Suppressor macrophage treated with lipopolysaccharide for 4 hours (primary cell): ENCODE measurements around the gene EIF4G3.
"Not testable (repeated sequence)": the region's sequence is repeated elsewhere in the genome, so short reads cannot be mapped to it uniquely, and the experiment has no call there.

Experiments
- DNase-seq: peaks from one replicate; pipeline ENCODE4 v3.0.0-alpha.2; 2020

Gene EIF4G3

DNA sequence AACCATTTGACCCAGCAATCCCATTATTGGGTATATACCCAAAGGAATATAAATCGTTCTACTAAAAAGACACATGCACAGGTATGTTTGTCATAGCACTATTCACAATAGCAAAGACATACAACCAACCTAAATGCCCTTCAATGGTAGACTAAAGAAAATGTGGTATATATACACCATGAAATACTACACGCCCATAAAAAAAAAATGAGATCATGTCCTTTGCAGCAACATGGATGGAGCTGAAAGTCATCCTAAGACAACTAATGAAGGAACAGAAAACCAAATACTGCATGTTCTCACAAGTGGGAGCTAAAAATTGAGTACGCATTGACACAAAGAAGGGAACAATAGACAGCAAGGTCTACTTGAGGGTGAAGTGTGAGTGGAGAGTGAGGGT lies 72.0 kb downstream of the EIF4G3 start:
- DNase-seq: no peak

DNA sequence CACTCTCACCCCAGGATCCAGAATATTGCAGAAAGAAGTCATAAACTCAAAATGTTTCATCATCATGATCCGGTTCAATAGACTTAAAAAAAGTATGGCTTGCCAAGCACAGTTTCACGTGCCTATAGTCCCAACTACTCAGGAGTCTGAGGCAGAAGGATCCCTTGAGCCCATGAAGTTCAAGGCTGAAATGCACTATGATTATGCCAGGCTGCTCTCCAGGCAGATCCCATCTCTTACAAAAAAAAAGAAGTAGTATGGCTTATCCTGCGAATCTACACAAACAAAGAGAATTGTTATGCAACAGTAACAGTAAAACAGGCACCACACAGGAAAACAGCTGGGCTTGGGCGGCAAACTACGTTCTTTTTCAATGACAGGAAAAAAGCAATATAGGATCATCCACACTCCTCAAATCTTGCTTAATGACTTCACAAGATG lies 76.2 kb downstream of the EIF4G3 start:
- DNase-seq: peak; percentile 74

DNA sequence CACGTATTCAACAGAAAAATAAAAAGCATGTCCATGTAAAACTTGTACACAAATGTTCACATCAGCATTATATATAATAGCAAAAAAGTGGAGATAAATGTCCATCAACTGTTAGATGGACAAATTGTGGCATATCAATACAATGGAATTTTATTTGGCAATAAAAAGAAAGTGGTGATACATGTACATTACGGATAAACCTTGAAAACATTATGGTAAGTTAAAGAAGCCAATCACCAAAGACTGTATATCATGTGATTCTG lies 76.9 kb downstream of the EIF4G3 start:
- DNase-seq: no peak

DNA sequence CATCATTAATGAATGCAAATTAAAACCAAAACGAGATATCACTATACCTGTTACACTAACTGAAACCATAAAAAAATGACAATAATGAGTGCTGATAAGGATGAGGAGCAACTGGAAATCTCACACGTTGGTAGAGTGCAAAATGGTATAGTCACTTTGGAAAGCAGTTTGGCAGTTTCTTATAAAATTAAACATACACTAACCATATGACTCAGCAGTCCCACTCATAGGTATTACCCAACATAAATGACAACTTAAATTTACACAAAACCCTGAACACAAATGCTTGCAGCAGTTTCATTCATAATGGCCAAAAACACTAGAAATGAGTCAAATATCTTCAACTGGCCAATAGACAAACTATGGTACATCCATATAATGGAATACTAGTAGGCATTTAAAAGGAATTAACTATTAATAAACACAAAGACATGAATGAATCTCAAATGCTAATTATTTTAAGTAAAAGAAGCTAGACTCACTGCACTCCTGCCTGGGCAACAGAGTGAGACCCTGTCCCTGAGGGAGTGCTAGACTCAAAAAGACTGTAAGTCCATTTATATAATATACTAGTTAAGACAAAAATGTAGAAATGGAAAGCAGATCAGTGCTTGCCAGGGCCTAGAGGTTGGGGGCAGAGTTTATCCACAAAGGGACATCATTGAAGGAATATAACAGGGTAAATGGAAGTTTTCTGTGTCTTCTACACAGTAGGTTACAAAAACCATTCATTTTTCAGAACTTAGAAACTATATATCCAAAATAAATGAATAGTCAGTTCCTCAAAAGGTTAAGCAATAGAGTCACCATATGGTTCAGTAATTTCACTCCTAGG lies 77.4 kb downstream of the EIF4G3 start:
- DNase-seq: peak; percentile 82

DNA sequence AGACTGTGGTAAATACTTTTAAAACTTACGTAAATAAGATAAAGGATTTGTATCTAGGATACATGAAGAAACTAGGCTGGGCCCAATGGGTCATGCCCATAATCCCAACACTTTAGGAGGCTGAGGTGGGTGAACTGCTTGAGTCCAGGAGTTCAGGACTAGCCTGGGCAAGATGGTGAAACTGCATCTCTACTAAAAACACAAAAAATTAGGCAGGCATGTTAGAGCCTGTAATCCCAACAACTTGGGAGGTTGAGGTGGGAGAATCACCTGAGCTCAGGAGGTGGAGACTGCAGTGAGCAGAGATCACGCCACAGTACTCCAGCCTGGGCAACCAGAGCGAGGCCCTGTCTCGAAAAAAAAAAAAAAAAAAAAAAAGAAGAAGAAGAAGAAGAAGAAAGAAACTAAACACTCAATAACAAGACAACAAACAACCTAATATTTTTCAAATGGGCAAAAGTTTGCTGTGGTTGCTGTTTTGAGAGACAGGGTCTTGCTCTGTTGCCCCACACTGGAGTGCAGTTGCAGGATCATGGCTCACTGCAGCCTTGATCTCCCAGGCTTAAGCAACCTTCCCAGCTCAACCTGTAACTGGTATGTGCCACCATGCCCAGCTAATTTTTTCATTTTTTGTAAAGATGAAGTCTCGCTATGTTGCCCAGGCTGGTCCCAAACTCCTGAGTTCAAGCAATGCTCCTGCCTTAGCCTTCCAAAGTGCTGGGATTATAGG lies 78.3 kb downstream of the EIF4G3 start:
- DNase-seq: no peak

DNA sequence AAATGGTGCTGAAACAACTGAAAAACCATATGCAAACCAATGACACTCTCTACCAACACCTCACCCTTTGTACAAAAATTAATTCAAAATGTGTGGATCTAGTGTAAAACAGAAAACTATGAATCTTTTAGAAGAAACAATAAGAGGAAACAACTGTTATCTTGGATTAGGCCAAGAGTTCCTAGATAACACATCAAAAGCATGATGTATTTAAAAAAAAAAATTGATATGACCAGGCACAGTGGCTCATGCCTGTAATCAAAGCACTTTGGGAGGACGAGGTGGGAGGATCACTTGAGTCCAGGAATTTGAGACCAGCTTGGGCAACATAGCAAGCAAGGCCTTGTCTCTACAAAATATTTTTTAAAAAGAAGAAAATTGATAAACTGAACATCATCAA lies 79.0 kb downstream of the EIF4G3 start:
- no peak for DNase-seq

DNA sequence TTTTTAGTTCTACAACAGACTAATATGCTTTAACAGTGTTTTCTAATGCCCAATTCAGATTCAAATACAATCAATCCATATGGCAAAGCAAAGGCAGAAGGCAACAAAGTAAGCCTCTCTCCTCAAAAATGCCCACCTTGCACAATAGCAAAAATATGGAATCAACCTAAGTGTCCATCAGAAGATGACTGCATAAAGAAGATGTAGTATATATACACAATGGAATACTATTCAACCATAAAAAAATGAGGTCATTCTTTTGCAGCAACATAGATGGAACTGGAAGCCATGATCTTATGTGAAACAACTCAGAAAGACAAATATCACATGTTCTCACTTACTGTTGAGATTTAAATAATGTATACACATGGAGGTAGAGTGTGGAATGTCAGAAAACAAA lies 80.7 kb downstream of the EIF4G3 start:
- peak; percentile 20 for DNase-seq

DNA sequence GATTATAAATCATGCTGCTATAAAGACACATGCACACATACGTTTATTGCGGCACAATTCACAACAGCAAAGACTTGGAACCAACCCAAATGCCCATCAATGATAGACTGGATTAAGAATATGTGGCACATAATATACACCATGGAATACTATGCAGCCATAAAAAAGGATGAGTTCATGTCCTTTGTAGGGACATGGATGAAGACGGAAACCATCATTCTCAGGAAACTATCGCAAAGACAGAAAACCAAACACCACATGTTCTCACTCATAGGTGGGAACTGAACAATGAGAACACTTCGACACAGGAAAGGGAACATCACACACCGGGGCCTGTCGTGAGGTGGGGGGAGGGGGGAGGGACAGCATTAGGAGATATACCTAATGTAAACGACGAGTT lies 82.4 kb downstream of the EIF4G3 start:
- not testable (repeated sequence) for DNase-seq

DNA sequence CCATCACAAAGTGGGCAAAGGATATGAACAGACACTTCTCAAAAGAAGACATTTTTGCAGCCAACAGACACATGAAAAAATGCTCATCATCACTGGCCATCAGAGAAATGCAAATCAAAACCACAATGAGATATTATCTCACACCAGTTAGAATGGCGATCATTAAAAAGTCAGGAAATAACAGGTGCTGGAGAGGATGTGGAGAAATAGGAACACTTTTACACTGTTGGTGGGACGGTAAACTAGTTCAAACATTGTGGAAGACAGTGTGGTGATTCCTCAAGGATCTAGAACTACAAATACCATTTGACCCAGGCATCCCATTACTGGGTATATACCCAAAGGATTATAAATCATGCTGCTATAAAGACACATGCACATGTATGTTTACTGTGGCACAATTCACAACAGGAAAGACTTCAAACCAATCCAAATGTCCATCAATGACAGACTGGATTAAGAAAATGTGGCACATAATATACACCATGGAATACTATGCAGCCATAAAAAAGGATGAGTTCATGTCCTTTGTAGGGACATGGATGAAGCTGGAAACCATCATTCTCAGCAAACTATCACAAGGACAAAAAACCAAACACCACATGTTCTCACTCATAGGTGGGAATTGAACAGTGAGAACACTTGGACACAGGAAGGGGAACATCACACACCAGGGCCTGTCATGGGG lies 83.3 kb downstream of the EIF4G3 start:
- DNase-seq: not testable (repeated sequence)

DNA sequence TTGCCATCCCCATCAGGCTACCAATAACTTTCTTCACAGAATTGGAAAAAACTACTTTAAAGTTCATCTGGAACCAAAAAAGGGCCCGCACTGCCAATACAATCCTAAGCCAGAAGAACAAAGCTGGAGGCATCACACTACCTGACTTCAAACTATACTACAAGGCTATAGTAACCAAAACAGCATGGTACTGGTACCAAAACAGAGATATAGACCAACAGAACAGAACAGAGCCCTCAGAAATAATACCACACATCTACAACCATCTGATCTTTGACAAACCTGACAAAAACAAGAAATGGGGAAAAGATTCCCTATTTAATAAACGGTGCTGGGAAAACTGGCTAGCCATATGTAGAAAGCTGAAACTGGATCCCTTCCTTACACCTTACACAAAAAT lies 84.2 kb downstream of the EIF4G3 start:
- DNase-seq: not testable (repeated sequence)

DNA sequence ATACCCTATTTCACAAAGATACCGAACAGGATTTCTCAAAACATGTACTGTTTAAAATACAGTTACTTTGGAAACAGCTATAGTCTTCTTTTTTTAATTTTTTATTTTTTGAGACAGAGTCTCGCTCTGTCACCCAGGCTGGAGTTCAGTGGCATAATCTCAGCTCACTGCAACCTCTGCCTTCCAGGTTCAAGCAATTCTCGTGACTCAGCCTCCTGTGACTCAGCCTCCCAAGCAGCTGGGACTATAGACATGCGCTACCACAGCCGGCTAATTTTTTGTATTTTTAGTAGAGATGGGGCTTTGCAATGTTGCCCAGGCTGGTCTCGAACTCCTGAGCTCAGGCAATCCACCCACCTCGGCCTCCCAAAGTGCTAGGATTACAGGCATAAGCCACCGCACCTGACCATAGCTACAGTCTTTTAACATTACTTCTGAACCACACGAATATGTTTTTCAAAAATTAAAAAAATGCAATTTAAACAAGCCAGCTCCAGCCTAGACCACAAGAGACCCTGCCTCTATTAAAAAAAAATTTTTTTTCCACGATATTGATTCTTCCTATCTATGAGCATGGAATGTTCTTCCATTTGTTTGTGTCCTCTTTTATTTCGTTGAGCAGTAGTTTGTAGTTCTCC lies 85.5 kb downstream of the EIF4G3 start:
- peak; percentile 84 for DNase-seq

DNA sequence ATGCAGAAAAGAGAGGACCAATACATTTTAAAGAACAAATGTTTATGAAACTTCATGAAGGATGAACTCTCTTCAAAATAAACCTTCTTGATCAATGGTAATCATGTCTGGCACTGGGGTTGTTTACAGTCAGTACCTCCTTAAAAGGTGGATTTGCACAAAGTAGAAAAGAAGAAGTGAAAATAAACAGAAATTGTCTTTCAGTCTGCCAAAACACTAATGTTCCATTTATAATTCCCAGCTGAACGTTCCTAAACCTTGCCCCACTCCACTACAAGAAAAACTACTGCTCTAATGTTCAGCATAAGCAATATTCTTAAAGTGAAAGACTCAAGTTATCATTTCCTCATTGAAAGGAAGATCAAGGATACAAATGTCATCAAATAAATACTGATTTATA lies 86.2 kb downstream of the EIF4G3 start:
- DNase-seq: peak; percentile 23

DNA sequence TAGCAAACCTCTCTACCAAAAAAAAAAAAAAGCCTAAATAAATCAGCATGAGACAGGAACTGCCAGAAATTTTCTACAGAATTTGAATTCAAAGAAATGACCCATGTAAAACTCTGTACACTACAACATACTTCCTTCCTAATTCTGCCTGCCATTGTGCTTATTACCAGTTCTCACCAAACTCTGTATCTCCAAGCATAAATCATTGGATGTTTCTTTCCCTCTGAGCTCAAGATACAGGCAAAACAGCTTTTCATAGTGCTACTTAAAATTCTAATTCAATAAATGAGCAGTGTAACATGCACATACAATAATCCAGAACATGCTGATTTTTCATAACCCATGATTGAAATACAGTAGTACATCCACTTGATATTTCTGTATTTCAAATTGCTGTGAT lies 87.0 kb downstream of the EIF4G3 start:
- no peak for DNase-seq

DNA sequence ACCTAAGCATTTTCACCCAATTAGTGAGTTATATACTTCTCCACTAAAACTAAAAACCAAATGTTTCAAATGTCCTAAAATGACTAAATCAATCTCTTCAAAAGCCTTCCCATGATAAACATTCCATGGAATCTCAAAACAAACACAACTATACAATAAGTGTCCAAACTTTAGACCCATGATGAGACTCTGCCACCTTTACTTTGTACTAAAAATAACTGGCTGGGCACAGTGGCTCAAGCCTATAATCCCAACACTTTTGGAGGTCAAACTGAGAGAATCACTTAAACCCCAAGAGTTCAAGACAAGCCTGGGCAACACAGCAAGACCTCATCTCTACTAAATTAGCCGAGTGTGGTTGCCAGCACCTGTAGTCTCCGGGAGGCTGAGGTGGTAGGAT lies 87.4 kb downstream of the EIF4G3 start:
- no peak for DNase-seq

DNA sequence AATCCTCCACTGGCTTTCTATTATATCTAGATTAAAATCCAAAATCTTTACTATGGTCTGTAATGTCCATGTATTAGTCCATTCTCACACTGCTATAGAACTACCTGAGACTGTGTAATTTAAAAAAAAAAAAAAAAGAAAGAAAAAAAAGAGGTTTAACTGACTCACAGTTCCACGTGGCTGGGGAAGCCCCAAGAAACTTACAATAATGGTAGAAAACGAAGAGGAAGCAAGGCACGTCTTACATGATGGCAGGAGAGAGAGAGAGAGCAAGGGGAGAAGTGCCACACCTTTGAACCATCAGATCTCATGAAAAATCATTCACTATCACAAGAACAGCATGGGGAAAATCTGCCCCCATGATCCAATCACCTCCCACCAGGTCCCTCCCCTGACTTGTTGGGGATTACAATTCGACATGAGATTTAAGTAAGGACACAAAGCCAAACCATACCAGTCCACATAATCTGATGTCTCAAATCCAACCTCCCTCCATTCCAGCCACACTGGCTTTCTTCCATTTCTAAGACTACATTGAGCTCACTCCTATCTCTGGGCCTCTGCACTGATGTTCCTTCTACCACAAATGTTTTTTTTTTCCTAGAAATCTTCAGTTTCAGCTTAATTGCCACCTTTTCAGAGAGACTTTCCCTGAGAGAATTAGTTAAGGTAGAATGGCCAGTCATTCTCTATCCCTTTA lies 92.4 kb downstream of the EIF4G3 start:
- no peak for DNase-seq

DNA sequence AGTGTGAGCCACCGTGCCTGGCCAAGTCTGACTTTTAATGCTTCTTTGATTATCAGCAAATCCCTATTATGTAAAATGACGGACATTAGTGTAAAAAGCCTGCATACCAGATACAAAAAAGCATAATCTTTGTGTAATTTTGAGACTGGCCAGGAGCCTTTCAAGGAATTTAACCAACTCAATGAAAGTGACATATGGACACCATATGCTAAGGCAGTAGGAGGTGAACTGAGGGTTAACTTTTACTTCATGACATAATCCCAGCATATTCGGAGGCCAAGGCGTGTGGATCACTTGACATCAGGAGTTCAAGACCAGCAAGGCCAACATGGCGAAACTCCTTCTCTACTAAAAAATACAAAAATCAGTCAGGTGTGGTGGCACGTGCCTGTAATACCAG lies 94.6 kb downstream of the EIF4G3 start:
- DNase-seq: no peak

DNA sequence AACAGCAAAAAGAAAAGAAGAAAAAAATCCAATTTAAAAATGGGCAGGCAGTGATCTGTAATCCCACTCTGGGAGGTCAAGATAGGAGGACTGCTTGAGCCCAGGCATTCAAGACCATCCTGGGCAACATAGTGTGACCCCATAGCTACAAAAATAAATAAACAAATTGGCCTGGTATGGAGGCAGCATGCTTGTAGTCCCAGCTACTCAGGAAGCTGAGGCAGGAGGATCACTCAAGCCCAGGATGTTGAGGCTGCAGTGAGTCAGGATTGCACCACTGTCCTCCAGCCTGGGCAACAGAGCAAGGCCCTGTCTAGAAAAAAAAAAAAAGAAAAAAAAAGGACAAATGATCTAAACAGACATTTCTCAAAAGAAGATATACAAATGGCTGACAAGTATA lies 99.6 kb downstream of the EIF4G3 start:
- peak; percentile 77 for DNase-seq

DNA sequence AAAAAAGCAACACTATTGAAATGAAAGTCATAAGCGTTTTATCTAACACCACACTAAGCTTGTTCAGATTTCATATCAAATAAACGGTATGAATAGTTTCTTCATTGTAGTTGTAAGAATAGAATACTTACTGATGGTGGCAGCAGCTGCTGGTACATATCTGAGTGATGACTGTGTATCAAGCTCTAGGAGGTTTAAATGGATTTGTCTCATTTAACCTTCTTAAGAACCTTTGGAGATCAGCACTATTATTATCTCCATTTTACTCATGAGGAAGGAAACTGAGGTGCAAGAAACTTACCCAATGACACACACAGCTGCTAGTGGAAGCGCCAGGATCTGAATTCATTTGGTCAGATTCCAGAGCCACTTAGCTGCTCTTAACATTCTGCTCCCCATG lies 104.0 kb downstream of the EIF4G3 start:
- DNase-seq: no peak

DNA sequence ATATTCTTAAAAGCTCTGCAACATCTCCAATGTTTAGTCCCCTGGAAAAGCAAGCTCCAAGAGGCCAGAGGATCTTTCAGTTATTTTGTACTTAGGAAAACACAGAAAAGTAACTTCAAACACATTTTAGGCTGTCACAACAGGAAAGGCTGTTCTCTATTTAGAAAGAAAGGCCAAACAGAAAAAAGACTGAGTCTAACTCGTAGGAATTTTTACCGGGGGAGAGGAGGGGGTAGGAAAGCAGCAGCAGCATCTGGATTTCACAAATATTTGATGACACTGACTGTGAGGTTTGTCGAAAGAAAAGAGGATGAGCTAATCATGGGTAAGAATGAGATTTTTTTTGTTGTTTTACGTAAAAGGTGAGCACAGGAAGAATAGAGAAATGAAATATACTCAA lies 107.1 kb downstream of the EIF4G3 start:
- no peak for DNase-seq

DNA sequence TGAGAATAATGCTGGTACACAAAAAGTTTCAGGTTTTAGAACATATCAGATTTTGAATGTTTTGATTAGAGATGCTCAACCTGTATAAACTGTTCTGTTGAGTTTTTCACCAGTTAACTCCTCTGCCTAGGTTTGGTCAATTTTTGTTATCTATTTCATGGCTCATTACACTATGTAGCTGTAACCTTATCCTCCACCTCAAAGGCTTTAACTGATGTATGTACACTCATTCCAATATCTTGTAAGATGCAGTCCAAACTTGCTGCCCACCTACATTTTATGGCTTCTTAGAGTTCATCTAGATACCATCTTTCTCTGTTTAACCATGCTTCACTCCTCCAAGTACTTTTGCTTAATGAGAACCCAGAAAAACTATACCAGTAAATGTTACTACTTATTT lies 107.8 kb downstream of the EIF4G3 start:
- DNase-seq: no peak

DNA sequence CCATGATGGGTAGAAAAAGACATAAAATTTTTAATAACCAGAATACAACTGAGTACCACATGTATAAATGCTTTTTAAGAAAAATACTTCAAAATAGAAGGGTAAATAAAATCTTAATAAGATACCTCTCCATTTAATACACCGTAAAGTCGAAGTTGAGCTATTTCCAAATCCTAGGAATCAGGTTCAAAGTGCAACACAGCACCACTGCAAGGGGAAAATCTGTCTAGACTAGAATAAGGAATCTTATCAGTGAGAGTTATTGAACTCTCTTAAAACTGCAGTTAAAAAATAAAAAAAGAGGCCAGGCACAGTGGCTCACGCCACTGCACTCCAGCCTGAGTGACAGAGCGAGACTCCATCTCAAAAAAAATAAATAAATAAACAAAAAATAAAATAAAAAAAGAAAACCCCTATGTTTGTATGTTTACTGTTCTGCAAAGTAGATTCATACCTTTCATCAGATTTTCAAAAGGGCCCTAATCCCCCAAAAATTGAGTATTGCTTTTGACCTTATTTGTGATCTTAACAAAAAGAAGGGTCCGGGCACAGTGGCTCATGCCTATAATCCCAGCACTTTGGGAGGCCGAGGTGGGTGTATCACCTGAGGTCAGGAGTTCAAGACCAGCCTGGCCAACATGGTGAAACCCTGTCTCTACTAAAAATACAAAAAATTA lies 109.0 kb downstream of the EIF4G3 start:
- DNase-seq: no peak

DNA sequence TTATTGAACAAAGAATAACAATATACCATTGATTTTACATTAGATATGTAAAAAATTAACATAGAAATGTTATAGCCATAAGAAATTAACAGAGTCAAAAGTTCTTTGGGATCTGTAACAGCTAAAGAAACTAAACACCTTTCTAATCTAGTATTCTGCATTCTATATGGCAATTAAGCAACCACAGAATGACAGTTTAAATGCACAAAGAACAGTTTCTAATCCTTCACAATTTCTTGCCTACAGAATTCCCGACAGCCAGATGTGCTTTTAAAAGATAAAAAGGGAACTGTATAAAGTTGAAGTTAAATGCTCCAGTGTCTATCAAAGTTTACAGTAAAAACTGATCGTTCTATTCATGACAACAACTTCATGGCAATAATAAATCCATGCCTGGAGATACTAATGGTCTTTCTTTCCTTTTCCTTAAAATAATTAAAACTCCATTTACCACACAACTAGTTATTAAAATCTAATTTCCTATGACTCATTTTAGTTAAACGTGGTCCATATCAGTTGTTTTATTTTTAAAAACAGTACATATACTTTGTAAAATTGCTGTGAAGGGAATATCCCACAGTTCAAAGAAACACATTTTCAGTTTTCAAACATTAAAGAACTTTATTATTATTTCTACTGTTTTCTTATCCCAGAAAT lies 110.2 kb downstream of the EIF4G3 start:
- DNase-seq: no peak
